ENCODE measurements around the gene TOR1AIP1.

DNA sequence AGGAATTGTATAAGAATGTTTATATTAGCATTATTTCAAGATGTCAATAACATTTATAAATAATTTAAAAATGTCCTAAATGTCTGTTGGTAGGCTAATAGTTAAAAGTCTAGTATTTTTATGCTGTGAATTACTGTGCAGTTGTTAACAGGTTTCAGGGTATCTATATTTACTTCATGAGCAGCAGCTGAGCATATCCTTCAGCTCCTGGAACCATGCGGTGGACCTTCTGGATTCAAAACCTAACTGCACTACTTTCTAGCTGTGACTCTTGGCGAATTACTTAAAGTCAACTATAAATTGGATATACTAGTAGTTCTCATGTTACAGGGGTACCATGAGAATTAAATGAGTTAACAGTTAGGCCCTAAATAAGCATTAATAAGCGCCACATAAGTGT lies 76.3 kb downstream of the TOR1AIP1 start:
- no peak for TF ChIP-seq CTCF (IDR thresholded peaks at IDR 0.05)
- no peak for TF ChIP-seq POLR2A (IDR thresholded peaks at IDR 0.05)
